Fibroblast of villous mesenchyme (primary cell): Measurements from ENCODE around the gene RPS15. TPM values are rescaled to one million over a fixed set of nuclear protein-coding genes. Genes with fewer than 3 reads are reported as not detected.

ENCODE experiments used
- DNase-seq: peaks from one replicate; pipeline ENCODE4 v3.0.0-alpha.2; 2010; ENCODE audit warnings: low read depth
- H3K4me3 ChIP-seq: 2 replicates; pipeline ENCODE4 v1.5.1; 2011; ENCODE audit warnings: low read depth, mild to moderate bottlenecking, low read length
- total RNA-seq: library from RNA; depleted of rRNA; stranded (reverse); fragments of >200 nt; gene quantifications from 2 replicates; pipeline ENCODE4 v1.2.3, GENCODE V29; 2012
- TF ChIP-seq, protein P1 (sequence below): IDR thresholded peaks from 2 replicates; pipeline ENCODE4 v1.5.1; 2012; ENCODE audit warnings: low read depth, mild to moderate bottlenecking, low read length; ENCODE audit not compliant: insufficient read depth

Gene RPS15
- total RNA-seq, 1 donor: 346 TPM

GRCh38 chr19:1483131-1483978, 45.2 kb downstream of the RPS15 start:
- H3K4me3 ChIP-seq: no peak overlapping the region
- DNase-seq: no peak
- TF ChIP-seq, protein P1, sequence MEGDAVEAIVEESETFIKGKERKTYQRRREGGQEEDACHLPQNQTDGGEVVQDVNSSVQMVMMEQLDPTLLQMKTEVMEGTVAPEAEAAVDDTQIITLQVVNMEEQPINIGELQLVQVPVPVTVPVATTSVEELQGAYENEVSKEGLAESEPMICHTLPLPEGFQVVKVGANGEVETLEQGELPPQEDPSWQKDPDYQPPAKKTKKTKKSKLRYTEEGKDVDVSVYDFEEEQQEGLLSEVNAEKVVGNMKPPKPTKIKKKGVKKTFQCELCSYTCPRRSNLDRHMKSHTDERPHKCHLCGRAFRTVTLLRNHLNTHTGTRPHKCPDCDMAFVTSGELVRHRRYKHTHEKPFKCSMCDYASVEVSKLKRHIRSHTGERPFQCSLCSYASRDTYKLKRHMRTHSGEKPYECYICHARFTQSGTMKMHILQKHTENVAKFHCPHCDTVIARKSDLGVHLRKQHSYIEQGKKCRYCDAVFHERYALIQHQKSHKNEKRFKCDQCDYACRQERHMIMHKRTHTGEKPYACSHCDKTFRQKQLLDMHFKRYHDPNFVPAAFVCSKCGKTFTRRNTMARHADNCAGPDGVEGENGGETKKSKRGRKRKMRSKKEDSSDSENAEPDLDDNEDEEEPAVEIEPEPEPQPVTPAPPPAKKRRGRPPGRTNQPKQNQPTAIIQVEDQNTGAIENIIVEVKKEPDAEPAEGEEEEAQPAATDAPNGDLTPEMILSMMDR: no peak

DNA sequence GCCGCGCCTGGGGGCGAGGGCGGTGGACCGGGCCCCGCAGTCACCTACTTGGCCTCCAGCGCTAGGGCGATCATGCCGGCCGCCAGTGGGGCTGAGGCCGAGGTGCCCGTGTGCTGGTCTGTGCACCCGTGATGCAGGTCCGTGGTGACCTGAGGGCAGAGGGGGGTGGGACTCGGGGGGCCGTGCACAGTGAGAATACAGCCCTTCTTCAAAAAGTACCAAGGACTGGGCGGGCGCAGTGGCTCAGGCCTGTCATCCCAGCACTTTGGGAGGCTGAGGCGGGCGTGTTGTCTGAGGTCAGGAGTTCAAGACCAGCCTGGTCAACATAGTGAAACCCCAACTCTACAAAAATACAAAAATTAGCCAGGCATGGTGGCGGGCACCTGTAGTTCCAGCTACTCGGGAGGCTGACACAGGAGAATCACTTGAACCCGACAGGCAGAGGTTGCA, 45.8 kb downstream of the RPS15 start:
- TF ChIP-seq, protein P1: no peak
- no peak for DNase-seq
- no peak overlapping the region for H3K4me3 ChIP-seq

DNA sequence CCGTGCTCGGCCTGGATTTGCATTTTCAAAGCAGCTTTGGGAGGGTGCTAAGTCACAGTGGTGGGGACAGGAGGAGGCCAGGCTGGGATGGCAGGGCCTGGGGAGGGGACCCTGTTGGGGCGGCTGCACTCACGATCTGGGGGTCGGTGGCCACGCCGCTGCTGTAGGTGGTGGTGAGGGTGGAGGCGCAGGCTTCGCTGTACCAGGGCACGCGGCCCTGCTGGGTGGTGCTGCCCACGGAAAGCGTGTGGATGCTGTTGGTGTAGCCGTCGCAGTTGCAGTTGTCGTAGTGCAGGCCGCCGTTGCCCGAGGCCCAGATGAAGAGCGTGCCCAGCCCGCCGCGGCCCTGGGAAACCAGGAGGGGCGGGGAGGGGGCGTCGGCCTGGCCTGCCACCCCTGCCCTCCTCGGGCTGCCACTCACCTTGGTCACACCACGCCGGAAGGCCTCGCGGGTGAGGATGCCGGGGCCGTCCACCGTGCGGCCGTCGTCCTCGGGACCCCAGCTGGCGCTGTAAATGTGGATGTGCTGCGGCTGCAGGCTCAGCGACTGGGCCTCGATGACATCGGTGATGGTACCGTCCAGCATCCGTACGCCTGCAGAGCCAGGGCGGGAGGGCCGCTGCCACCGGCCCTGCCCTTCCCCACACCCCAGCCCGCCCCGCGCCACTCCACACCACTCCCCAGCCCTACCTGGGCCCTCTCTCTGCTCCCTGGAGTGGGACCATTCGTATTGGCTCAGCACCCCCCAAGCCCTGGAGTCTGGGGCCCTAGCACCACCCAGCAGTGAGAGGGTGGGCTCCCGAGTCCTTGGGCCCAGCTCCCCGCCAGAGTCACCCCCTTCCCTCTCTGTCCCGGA, 48.8 kb downstream of the RPS15 start:
- DNase-seq: no peak
- TF ChIP-seq, protein P1: no peak
- no peak overlapping the region for H3K4me3 ChIP-seq

GRCh38 chr19:1487576-1488281, 49.5 kb downstream of the RPS15 start:
- no peak overlapping the region for H3K4me3 ChIP-seq
- DNase-seq: no peak
- TF ChIP-seq, protein P1: no peak

- no peak for DNase-seq
- H3K4me3 ChIP-seq: no peak overlapping the region
- TF ChIP-seq, protein P1: no peak
Observed at GRCh38 chr19:1488282-1488601, 50.0 kb downstream of the RPS15 start.

- TF ChIP-seq, protein P1: no peak
Observed at GRCh38 chr19:1489463-1490310, 51.5 kb downstream of the RPS15 start.

More at GRCh38 chr19:1489463-1490310, 51.5 kb downstream of the RPS15 start:
- peak overlapping the region; percentile 65 for H3K4me3 ChIP-seq
- no peak for DNase-seq
